ENCODE measurements around the gene TSPEAR.
"Not testable (repeated sequence)": the region's sequence is repeated elsewhere in the genome, so short reads cannot be mapped to it uniquely, and the experiment has no call there.

TSPEAR gene

DNA sequence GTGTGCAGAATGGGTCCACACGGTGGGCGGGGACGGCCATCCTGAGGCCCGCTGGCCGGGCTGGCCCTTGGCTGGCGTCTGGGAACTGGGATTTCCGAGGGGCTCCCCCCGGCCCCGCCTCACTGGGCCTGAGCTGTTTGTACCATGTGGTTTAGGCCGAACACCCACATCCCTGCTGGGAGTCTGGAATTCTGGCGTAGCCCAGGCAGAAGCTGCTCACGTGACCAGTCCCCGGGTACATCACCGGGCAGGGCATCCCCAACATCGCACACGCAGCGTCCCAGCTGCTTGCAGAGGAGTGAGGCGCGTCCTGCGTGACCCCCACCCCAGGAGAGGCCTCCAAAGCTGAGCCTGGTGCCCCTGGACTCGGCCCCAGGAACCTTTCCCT lies 108.9 kb downstream of the TSPEAR start:
- TF ChIP-seq, protein P1, sequence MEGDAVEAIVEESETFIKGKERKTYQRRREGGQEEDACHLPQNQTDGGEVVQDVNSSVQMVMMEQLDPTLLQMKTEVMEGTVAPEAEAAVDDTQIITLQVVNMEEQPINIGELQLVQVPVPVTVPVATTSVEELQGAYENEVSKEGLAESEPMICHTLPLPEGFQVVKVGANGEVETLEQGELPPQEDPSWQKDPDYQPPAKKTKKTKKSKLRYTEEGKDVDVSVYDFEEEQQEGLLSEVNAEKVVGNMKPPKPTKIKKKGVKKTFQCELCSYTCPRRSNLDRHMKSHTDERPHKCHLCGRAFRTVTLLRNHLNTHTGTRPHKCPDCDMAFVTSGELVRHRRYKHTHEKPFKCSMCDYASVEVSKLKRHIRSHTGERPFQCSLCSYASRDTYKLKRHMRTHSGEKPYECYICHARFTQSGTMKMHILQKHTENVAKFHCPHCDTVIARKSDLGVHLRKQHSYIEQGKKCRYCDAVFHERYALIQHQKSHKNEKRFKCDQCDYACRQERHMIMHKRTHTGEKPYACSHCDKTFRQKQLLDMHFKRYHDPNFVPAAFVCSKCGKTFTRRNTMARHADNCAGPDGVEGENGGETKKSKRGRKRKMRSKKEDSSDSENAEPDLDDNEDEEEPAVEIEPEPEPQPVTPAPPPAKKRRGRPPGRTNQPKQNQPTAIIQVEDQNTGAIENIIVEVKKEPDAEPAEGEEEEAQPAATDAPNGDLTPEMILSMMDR (IDR thresholded peaks at IDR 0.05; ENCODE audit: extremely low read depth, insufficient read depth, missing control alignments) = no peak
- DNase-seq (ENCODE audit: low spot score) = no peak
- in situ Hi-C loops (cut with MboI; ENCODE audit: low pct_unique_long_range_greater_than_20kb, low sequenced_read_pairs, unreplicated experiment) = no loop called here

DNA sequence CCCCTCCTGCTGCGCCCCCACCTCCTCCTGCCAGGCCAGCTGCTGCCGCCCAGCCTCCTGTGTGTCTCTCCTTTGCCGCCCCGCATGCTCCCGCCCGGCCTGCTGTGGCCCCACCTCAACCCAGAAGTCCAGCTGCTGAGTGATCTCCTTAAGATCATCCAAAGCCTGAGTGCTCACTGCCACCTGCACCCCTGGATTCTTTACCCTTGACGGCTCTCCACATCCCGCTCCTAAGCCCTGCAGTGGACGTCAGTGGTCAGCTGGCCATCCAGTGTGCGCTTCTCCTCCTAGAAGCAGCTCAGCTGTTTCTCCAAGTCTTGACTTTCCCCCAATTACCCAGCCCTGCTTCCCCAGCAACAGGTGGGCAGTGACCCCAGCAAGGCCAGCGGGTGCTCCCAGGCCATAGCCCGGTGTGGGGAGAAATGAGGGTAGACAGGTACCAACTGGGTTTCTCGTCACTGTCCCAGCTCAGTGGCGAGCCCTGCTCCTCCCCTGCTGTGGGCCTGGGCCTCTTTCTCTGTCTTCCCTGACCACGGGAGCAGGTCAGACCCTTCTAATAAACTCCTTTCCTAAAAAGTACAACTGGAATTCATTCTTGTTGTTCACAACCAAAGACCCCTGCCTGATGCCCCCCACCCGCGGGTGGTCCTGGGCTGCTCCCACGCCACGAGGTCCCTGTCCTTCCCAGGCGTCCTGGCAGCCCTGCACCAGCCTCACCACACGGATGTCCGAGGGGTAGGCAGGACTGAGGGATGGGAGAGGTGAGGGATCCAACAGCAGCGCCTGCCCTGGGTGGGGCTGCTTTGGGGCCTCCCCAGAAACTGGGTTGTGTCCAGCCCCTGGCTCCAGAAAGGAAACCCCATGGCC lies 109.5 kb downstream of the TSPEAR start:
- no peak for DNase-seq (ENCODE audit: low spot score)
- in situ Hi-C loops (cut with MboI; ENCODE audit: low pct_unique_long_range_greater_than_20kb, low sequenced_read_pairs, unreplicated experiment) = no loop called here
- TF ChIP-seq, protein P1 (IDR thresholded peaks at IDR 0.05; ENCODE audit: extremely low read depth, insufficient read depth, missing control alignments) = no peak

DNA sequence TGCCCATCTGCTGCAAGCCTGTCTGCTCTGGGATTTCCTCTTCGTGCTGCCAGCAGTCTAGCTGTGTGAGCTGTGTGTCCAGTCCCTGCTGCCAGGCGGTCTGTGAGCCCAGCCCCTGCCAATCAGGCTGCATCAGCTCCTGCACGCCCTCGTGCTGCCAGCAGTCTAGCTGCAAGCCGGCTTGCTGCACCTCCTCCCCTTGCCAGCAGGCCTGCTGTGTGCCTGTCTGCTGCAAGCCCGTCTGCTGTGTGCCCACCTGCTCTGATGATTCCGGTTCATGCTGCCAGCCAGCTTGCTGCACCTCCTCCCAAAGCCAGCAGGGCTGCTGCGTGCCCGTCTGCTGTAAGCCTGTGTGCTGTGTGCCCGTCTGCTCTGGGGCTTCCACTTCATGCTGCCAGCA lies 110.3 kb downstream of the TSPEAR start:
- DNase-seq (ENCODE audit: low spot score); in situ Hi-C loops (cut with MboI; ENCODE audit: low pct_unique_long_range_greater_than_20kb, low sequenced_read_pairs, unreplicated experiment): not testable (repeated sequence)

DNA sequence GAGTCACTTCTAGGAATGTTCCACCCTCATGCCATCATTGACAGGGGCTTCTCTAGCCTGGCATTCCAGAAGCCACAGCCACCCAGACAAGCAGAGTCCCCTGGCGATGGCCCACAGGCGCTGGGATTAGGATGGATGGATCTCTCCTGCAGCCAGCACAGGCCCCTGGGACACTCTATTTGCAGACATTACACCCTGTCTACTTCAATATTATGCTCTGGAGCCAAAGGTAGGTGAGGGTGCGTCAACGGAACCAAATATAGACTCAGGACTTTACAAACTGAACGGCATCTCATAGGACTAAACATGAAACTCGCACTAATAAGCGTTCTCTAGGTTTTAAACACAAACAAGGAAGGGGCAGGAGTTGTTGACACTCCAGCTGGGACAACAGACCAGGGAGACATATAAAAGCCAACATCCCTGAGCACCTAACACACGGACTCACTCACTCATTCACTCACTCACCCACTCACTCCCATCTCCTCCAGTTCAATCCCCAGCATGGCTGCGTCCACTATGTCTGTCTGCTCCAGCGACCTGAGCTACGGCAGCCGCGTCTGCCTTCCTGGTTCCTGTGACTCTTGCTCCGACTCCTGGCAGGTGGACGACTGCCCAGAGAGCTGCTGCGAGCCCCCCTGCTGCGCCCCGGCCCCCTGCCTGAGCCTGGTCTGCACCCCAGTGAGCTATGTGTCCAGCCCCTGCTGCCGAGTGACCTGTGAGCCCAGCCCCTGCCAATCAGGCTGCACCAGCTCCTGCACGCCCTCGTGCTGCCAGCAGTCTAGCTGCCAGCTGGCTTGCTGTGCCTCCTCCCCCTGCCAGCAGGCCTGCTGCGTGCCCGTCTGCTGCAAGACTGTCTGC lies 111.0 kb downstream of the TSPEAR start, which contains the start of gene KRTAP10-7:
Gene KRTAP10-7, plus strand, starts transcription at position 480 of the 861 bp plus-strand sequence. Its CDS starts 25 bp downstream, at position 505.
- DNase-seq (ENCODE audit: low spot score); in situ Hi-C loops (cut with MboI; ENCODE audit: low pct_unique_long_range_greater_than_20kb, low sequenced_read_pairs, unreplicated experiment): not testable (repeated sequence)

DNA sequence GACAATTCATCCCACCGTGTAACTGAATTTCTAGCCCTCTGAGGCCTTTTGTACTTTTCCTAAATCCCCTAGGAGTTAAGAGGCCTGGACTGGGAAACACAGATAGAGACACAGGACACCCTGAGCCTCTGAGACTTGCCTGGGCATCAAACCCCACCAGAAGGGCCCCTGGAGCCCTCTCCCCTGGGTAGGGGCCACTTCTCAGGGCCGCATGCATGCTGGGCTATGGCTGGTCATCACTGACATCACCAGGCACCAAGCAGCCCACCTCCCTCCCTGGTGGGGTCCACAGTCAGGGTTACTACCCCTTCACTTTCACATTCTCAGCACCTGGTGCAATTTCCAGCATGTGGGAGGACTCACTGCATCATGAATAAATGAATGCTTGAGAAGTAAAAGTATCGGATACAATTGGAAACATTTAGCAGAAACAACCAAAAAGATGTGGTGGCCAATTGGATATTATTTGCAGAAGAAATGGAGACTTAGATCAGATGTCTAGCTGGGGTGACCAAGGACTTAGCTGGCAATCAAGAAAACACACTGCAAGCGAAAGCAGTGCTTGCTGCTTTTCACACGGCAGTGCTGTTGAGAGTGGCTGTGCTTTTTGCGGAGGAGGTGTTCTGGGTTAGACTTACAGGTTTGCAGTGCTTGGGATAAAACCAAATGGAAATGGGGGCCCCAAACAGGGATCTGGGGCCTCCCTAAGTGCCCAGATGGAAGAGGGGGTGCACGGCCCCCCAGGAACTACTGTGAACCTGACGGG lies 111.9 kb downstream of the TSPEAR start:
- in situ Hi-C loops (cut with MboI; ENCODE audit: low pct_unique_long_range_greater_than_20kb, low sequenced_read_pairs, unreplicated experiment) = no loop called here
- no peak for DNase-seq (ENCODE audit: low spot score)
- TF ChIP-seq, protein P1 (IDR thresholded peaks at IDR 0.05; ENCODE audit: extremely low read depth, insufficient read depth, missing control alignments) = no peak

DNA sequence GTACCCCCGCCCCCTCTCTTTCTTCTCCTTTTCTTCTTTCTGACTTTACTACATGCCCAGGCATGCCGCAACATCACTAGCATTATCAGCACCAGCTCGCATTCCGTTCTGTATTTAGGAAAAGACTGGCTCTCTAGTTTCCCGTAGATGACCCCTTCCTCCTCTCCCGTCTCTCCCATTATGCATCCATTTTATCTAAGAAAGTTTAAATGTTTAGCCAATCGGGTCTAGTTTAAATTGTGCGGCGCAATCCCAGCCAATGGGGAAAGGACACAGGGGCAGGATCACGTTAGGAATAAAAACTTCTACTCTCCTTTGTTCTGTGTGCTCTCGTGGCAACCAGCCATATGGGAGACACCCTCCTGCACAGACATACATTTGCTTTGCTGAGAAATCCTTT lies 113.3 kb downstream of the TSPEAR start:
- TF ChIP-seq, protein P1 (IDR thresholded peaks at IDR 0.05; ENCODE audit: extremely low read depth, insufficient read depth, missing control alignments) = no peak
- DNase-seq (ENCODE audit: low spot score) = no peak
- in situ Hi-C loops (cut with MboI; ENCODE audit: low pct_unique_long_range_greater_than_20kb, low sequenced_read_pairs, unreplicated experiment) = no loop called here

DNA sequence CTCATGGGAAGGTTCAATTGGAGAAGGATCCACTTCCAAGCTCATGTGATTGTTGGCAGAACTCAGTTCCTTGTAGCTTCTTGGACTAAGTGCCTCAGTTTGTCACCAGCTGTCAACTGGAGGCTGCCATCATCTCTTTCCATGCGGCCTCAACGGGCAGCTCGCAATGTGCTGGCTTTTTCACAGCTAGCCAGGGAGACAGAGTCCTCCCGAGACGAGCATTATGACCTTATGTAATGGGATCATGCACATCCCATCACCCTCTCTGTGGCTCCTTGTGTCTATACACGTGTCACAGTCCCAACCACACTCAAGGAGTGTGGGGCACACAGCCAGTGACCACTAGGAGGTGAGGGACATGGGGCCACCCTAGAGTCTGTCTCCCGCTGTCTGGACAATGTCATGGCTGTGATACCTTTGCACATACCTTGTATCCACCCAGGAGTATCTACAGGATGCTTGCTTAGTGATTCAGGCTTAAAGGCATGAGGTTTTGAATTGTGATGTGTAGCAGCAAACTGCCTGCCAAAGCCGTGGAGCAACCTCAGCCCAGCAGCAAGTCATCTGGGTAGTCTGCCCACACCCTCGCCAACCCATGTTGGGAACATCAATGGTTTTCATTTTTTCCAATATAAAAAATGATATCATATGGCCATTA lies 115.2 kb downstream of the TSPEAR start:
- no peak for DNase-seq (ENCODE audit: low spot score)
- in situ Hi-C loops (cut with MboI; ENCODE audit: low pct_unique_long_range_greater_than_20kb, low sequenced_read_pairs, unreplicated experiment) = no loop called here

More for the DNA sequence above, 115.2 kb downstream of the TSPEAR start:
- TF ChIP-seq, protein P1 (IDR thresholded peaks at IDR 0.05; ENCODE audit: extremely low read depth, insufficient read depth, missing control alignments) = no peak

All from GM13977 (cell line).